Measurements from ENCODE around the gene MAPT.
"Not testable (repeated sequence)": the region's sequence is repeated elsewhere in the genome, so short reads cannot be mapped to it uniquely, and the experiment has no call there.

The MAPT gene

GRCh38 chr17:45997166-45997565 lies 102.8 kb downstream of the MAPT start:
- no peak for DNase-seq

DNA sequence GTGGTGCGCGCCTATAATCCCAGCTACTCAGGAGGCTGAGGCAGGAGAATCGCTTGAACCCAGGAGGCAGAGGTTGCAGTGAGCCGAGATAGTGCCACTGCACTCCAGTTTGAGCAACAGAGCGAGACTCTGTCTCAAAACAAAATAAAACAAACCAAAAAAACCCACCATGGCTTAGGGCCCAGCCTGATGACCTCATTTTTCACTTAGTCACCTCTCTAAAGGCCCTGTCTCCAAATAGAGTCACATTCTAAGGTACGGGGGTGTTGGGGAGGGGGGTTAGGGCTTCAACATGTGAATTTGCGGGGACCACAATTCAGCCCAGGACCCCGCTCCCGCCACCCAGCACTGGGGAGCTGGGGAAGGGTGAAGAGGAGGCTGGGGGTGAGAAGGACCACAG lies 103.3 kb downstream of the MAPT start:
- no peak for DNase-seq

GRCh38 chr17:45998987-45999899 lies 104.9 kb downstream of the MAPT start, which contains the start of gene STH:
Gene STH, plus strand, starts transcription at chr17:45999250. Its CDS starts 30 bp downstream, at chr17:45999280.
- no peak for DNase-seq

DNA sequence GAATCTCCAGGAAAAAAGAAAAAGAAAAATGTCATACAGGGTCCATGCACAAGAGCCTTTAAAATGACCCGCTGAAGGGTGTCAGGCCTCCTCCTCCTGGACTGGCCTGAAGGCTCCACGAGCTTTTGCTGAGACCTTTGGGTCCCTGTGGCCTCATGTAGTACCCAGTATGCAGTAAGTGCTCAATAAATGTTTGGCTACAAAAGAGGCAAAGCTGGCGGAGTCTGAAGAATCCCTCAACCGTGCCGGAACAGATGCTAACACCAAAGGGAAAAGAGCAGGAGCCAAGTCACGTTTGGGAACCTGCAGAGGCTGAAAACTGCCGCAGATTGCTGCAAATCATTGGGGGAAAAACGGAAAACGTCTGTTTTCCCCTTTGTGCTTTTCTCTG lies 105.5 kb downstream of the MAPT start:
- no peak for DNase-seq

DNA sequence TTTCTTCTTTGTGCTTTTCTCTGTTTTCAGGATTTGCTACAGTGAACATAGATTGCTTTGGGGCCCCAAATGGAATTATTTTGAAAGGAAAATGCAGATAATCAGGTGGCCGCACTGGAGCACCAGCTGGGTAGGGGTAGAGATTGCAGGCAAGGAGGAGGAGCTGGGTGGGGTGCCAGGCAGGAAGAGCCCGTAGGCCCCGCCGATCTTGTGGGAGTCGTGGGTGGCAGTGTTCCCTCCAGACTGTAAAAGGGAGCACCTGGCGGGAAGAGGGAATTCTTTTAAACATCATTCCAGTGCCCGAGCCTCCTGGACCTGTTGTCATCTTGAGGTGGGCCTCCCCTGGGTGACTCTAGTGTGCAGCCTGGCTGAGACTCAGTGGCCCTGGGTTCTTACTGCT lies 105.9 kb downstream of the MAPT start:
- DNase-seq, result no peak

GRCh38 chr17:46000757-46001156 lies 106.4 kb downstream of the MAPT start:
- DNase-seq, result no peak

- DNase-seq, result no peak
Measured at GRCh38 chr17:46001390-46002310, 107.3 kb downstream of the MAPT start.

DNA sequence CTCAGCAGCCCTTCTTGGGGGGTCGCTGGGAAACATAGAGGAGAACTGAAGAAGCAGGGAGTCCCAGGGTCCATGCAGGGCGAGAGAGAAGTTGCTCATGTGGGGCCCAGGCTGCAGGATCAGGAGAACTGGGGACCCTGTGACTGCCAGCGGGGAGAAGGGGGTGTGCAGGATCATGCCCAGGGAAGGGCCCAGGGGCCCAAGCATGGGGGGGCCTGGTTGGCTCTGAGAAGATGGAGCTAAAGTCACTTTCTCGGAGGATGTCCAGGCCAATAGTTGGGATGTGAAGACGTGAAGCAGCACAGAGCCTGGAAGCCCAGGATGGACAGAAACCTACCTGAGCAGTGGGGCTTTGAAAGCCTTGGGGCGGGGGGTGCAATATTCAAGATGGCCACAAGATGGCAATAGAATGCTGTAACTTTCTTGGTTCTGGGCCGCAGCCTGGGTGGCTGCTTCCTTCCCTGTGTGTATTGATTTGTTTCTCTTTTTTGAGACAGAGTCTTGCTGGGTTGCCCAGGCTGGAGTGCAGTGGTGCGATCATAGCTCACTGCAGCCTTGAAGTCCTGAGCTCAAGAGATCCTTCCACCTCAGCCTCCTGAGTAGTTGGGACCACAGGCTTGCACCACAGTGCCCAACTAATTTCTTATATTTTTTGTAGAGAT lies 108.1 kb downstream of the MAPT start:
- peak; percentile 38 for DNase-seq

- no peak for DNase-seq
Measured at GRCh38 chr17:46002973-46003316, 108.6 kb downstream of the MAPT start.

GRCh38 chr17:46003907-46004748 lies 109.8 kb downstream of the MAPT start:
- DNase-seq, result peak; percentile 39

GRCh38 chr17:46006082-46006481 lies 111.7 kb downstream of the MAPT start:
- DNase-seq, result not testable (repeated sequence)

DNA sequence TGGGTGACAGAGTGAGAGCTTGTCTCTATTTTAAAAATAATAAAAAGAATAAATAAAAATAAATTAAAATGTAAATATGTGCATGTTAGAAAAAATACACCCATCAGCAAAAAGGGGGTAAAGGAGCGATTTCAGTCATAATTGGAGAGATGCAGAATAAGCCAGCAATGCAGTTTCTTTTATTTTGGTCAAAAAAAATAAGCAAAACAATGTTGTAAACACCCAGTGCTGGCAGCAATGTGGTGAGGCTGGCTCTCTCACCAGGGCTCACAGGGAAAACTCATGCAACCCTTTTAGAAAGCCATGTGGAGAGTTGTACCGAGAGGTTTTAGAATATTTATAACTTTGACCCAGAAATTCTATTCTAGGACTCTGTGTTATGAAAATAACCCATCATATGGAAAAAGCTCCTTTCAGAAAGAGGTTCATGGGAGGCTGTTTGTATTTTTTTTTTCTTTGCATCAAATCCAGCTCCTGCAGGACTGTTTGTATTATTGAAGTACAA lies 113.2 kb downstream of the MAPT start:
- no peak for DNase-seq

GRCh38 chr17:46008591-46008990 lies 114.2 kb downstream of the MAPT start:
- no peak for DNase-seq

DNA sequence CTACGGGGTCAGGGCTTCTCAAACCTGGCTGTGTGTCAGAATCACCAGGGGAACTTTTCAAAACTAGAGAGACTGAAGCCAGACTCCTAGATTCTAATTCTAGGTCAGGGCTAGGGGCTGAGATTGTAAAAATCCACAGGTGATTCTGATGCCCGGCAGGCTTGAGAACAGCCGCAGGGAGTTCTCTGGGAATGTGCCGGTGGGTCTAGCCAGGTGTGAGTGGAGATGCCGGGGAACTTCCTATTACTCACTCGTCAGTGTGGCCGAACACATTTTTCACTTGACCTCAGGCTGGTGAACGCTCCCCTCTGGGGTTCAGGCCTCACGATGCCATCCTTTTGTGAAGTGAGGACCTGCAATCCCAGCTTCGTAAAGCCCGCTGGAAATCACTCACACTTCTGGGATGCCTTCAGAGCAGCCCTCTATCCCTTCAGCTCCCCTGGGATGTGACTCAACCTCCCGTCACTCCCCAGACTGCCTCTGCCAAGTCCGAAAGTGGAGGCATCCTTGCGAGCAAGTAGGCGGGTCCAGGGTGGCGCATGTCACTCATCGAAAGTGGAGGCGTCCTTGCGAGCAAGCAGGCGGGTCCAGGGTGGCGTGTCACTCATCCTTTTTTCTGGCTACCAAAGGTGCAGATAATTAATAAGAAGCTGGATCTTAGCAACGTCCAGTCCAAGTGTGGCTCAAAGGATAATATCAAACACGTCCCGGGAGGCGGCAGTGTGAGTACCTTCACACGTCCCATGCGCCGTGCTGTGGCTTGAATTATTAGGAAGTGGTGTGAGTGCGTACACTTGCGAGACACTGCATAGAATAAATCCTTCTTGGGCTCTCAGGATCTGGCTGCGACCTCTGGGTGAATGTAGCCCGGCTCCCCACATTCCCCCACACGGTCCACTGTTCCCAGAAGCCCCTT lies 115.6 kb downstream of the MAPT start:
- no peak for DNase-seq

DNA sequence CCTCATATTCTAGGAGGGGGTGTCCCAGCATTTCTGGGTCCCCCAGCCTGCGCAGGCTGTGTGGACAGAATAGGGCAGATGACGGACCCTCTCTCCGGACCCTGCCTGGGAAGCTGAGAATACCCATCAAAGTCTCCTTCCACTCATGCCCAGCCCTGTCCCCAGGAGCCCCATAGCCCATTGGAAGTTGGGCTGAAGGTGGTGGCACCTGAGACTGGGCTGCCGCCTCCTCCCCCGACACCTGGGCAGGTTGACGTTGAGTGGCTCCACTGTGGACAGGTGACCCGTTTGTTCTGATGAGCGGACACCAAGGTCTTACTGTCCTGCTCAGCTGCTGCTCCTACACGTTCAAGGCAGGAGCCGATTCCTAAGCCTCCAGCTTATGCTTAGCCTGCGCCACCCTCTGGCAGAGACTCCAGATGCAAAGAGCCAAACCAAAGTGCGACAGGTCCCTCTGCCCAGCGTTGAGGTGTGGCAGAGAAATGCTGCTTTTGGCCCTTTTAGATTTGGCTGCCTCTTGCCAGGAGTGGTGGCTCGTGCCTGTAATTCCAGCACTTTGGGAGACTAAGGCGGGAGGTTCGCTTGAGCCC lies 116.3 kb downstream of the MAPT start:
- no peak for DNase-seq

- no peak for DNase-seq
Measured at GRCh38 chr17:46011711-46012505, 117.6 kb downstream of the MAPT start.

DNA sequence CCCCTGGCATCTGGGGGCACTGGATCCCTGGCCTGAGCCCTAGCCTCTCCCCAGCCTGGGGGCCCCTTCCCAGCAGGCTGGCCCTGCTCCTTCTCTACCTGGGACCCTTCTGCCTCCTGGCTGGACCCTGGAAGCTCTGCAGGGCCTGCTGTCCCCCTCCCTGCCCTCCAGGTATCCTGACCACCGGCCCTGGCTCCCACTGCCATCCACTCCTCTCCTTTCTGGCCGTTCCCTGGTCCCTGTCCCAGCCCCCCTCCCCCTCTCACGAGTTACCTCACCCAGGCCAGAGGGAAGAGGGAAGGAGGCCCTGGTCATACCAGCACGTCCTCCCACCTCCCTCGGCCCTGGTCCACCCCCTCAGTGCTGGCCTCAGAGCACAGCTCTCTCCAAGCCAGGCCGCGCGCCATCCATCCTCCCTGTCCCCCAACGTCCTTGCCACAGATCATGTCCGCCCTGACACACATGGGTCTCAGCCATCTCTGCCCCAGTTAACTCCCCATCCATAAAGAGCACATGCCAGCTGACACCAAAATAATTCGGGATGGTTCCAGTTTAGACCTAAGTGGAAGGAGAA lies 118.2 kb downstream of the MAPT start:
- DNase-seq, result no peak

DNA sequence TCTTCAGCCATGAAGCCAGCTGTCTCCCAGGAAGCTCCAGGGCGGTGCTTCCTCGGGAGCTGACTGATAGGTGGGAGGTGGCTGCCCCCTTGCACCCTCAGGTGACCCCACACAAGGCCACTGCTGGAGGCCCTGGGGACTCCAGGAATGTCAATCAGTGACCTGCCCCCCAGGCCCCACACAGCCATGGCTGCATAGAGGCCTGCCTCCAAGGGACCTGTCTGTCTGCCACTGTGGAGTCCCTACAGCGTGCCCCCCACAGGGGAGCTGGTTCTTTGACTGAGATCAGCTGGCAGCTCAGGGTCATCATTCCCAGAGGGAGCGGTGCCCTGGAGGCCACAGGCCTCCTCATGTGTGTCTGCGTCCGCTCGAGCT lies 118.8 kb downstream of the MAPT start:
- DNase-seq, result no peak

DNA sequence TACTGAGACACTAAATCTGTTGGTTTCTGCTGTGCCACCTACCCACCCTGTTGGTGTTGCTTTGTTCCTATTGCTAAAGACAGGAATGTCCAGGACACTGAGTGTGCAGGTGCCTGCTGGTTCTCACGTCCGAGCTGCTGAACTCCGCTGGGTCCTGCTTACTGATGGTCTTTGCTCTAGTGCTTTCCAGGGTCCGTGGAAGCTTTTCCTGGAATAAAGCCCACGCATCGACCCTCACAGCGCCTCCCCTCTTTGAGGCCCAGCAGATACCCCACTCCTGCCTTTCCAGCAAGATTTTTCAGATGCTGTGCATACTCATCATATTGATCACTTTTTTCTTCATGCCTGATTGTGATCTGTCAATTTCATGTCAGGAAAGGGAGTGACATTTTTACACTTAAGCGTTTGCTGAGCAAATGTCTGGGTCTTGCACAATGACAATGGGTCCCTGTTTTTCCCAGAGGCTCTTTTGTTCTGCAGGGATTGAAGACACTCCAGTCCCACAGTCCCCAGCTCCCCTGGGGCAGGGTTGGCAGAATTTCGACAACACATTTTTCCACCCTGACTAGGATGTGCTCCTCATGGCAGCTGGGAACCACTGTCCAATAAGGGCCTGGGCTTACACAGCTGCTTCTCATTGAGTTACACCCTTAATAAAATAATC lies 119.3 kb downstream of the MAPT start:
- no peak for DNase-seq

Measured in DMS153 (cell line).